DLD1 (cell line): Measurements from ENCODE around the gene CCDC171.
"Not testable (repeated sequence)": the region's sequence is repeated elsewhere in the genome, so short reads cannot be mapped to it uniquely, and the experiment has no call there.

Source experiments
- in situ Hi-C: cut with HindIII; loops from 2 replicates; pipeline ENCODE4 v1.10.0; 2017; ENCODE audit warnings: low sequenced_read_pairs

CCDC171 gene

DNA sequence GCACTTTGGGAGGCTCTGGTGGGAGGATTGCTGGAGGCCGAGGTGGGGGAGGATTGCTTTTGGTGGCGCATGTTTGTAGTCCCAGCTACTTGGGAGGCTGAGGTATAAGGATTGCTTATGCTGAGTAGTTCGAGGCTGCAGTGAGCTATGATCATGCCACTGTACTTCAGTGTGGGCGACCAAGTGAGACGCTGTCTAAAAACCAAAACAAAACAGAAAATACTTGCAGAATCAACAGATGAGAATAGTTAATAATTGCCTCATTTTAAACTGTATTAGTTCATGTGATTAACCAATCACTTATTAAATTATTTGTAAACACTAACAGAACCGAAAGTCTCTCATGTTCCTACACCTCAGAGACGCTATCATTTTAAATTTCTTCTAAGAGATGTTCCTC lies 118.1 kb downstream of the CCDC171 start:
- in situ Hi-C loops, result no loop called here

DNA sequence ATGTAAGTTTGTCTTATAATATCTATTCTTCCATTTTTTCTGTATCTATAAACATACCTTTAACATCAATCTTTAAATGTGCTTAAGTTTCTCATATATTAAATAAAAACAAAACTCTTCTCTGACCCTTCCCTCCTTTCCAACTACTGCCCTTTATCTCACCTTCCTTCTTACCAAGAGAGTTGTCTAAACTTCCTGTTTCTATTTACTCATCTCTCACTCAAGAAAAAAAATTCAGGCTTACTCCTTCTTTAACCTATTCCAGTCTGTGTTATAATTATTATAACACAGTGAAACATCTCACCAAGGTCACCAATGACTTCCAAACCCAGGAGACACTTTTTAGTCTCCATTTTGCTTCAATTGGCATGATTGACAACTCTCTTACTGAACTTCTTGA lies 140.9 kb downstream of the CCDC171 start:
- in situ Hi-C loops, result no loop called here

DNA sequence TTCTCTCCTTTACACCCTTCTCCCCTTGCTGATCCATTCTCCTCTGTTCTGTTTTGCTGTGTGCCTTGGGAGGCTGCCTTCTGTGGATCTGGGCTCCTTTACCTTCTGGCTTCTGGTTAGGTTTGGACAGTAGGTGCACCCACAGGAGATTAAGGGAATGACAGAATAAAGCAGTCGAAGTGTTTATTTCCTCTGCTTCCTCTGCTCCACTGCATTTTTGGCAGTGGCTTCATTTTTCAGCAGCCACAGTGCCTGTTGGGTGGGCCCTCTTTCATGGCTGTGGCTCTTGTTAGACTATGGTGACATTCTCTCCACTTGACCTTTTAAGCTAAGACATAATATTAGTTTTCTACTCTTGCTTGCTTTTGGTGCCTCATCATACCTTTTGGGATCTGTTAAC lies 144.1 kb downstream of the CCDC171 start:
- in situ Hi-C loops, result no loop called here

DNA sequence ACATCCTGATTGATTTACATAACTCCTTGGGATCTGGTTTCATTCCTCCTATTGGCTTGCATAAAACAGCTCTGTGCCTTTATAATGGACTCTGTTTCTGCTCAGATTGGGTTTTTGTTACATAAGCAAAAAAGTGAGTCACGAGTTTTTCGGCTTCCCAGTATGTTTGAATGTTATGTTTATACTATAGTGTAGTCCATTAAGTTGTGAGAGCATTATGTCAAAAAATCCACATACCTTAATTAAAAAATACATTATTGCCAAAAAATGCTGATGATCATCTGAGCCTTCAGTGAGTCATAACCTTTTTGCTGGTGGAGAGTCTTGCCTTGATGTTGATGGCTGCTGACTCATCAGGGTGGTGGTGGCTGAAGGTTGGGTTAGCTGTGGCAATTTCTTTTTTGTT lies 144.6 kb downstream of the CCDC171 start:
- in situ Hi-C loops, result no loop called here

DNA sequence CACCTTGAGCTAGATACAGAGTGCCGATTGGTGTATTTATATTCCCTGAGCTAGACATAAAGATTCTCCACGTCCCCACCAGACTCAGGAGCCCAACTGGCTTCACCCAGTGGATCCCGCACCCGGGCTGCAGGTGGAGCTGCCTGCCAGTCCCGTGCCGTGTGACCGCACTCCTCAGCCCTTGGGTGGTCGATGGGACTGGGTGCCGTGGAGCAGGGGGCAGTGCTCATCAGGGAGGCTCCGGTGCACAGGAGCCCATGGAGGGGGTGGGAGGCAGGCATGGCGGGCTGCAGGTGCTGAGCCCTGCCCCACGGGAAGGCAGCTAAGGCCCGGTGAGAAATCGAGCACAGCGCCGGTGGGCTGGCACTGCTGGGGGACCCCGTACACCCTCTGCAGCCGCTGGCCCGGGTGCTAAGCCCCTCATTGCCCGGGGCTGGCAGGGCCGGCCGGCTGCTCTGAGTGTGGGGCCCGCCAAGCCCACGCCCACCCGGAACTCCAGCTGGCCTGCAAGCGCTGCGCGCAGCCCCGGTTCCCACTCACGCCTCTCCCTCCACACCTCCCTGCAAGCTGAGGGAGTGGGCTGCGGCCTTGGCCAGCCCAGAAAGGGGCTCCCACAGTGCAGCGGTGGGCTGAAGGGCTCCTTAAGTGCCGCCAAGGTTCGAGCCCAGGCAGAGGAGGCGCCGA lies 147.2 kb downstream of the CCDC171 start:
- in situ Hi-C loops, result not testable (repeated sequence)

DNA sequence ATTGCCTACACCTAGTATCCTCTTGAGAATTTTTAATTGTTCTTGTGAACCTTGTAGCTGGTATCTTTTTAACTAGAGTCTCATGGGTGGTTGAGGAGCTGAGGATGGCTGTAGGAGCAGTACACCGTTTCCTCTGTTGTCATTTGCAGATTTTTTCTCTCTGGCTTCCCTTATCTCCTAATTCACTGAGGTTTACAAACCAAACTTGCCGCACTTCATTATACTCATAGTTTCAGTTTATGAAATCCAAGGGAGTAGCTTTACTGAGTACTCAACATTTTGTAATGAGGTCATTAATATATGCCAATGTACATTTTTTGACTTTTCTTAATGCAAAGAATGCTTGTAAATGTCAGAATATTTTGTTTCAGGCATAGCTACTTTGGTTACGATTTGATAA lies 154.2 kb downstream of the CCDC171 start:
- in situ Hi-C loops, result no loop called here

DNA sequence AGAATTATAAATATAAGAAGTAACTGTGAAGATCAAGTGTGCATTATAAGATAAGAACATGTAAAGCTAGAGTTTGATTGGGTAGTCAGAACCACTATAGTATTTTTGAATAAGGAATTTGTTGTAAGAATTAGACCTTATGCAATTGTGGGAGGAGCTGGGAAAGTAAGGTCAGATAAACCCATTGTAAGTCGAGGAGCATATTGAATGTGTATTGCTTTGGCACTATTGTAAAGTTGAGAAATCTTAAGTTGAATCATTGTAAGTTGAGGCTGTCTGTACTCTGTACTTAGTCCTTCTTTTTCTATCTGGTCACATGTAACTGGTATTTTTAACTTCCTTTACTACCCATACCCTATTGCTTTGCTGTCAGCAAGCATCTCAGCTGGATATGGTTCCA lies 158.7 kb downstream of the CCDC171 start:
- in situ Hi-C loops, result no loop called here

DNA sequence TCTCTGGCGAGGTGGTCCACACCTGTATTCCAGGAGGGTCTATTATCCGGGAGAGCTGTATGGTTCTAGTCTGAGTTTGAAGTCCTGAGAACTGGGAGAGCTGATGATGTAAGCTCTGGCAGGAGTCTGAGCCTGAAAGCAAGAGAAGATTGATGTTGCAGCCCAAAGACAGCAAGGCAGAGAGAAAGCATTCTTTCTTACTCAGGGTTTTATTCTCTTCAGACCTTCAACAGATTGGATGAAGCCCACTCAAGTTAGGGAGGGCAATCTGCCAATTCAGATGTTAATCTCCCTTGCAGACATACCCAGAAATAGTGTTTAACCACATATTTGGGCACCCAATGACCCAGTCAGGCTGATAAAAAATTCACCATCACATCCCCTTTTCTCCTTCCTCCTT lies 159.1 kb downstream of the CCDC171 start:
- in situ Hi-C loops, result no loop called here

DNA sequence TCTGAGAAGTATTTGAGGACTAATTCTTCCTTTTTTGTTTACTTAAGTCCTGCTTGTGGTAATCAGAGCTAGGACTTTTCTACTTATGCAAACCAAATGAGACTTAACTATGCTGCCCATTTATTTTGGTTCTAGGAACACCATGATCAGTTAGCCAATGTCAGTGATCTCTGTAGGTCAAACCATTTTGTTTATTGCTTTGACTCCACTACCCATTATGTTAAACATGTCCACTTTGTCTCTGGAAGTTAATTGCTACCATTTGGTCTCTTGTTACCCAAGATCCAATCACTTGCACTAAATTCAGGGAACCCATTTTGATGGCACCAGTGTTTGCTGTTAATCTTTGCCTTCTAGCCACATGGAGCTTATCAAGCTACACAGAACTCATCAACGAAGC lies 161.9 kb downstream of the CCDC171 start:
- in situ Hi-C loops, result no loop called here

DNA sequence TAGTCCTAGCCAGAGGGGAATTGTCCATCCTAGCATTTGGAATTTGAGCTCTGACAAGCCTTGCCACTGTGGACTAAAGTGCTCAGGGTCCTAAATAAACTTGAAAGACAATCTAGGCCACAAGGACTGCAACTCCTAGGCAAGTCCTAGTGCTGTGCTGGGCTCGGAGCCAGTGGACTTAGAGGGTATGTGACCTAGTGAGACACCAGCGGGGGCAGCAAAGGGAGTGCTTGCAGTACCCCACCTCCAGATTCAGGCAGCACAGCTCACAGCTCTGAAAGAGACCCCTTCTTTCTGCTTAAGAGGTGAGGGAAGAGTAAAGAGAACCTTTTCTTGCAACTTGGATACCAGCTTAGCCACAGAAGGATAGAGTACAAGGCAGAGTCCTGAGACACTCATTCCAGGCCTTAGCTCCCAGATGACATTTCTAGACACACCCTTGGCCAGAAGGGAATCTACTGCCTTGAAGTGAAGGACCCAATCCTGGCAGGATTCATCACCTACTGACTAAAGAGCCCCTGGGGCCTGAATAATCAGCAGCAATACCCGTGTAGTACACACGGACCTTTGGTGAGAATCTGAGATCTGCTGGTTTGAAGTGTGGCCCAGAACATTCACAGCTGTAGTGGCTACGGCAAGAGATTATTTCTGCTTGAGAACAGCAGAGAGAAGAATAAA lies 164.6 kb downstream of the CCDC171 start:
- in situ Hi-C loops, result no loop called here

DNA sequence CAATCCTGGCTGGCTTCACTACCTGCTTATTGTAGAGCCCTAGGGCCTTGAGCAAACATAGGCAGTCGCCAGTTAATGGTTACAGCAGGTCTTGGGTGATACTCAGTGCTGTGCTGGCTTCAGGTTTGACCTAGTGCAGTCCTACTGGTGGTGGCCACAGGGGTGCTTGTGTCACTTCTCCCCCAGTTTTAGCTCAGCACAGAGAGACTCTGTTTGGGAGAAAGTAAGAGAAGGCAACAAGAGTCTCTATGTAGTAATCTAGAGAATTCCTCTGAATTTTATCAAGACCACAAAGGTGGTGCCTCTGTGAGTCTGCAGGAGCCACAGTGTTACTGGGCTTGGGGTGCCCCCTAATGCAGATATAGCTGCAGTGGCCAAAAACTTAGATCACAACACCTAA lies 165.6 kb downstream of the CCDC171 start:
- in situ Hi-C loops, result no loop called here

DNA sequence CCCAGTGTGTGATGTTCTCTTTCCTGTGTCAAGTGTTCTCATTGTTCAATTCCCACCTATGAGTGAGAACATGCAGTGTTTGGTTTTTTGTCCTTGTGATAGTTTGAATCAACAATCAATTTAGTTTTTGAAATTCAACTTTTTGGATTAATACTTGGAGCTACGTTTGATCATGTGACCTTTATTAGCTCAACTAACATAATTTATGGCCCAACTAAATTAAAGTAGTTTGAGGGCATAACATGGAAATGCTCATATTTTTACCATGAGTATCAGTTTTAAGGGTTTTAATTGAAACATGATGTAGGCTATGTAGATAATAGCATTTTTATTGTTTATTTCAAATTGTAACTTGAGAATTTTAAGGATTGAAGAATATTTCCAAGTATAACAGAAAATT lies 168.0 kb downstream of the CCDC171 start:
- in situ Hi-C loops, result no loop called here

DNA sequence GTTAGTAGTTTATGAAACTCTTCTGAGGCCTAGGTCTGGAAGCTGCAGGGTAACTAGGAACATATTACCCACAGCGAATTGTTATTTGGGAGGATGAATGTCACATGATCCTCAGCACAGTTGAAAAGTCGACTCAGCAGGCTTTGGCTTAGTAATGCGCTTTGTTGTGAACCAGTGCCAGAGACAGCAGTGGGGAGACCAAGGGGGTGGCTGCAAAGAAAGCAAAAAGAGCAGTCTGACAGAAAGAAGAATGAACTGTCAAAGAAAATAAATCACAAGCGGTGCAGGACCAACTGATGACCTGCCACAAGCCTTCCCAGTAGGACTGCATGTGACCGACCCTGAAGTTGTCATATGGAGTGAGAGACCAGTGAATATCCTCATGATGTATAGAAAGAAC lies 170.0 kb downstream of the CCDC171 start:
- in situ Hi-C loops, result no loop called here

DNA sequence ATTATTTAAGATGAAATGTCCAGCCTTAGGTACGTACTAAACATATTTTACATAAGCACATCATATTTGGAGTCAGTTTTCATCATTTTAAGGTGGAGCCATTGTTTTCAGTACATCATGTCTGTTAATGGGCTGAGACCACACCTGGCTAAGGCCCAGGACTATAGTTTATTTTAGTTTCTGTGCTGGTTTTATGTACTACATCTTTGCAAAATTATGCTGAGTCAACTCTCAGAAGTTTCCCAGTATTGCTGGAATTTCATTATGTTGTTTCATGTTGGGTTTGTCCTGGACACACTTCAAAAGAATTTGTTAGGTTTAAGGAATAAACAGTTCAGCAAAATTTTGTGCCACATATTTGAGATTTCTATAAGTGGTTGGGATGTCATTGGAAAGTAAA lies 171.2 kb downstream of the CCDC171 start:
- in situ Hi-C loops, result no loop called here

DNA sequence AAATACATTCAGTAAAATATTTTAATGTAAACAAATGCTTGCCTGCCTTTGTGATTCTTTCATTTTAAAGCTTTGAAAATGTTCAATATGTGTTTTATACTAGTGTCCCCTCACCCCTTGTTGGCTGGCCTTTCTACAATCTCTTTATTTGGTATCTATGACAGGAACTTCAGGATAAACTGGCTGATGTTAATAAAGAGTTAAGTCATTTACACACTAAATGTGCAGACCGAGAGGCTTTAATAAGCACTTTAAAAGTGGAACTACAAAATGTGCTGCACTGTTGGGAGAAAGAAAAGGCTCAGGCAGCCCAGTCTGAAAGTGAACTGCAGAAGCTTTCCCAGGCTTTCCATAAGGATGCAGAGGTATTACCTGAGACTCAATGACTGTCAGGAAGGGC lies 171.8 kb downstream of the CCDC171 start:
- in situ Hi-C loops, result no loop called here

DNA sequence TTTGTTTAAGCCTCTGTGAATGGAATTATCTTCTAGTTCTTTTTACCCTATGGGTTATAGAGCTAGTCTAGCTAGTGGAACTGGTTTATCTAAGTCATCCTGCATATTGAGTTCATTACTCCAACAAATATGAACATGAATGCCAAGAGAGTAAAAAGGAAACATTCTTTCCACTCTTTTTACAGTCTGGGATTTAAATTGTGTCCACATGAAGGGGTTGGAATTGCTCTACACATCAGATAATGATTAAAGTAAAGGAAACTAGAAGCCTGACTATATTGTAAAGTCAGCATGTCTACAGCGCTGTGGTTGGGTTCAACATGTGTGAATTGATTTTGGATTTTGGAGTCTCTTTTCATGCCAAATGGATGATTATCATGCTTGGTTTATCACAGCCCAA lies 173.1 kb downstream of the CCDC171 start:
- in situ Hi-C loops, result no loop called here

DNA sequence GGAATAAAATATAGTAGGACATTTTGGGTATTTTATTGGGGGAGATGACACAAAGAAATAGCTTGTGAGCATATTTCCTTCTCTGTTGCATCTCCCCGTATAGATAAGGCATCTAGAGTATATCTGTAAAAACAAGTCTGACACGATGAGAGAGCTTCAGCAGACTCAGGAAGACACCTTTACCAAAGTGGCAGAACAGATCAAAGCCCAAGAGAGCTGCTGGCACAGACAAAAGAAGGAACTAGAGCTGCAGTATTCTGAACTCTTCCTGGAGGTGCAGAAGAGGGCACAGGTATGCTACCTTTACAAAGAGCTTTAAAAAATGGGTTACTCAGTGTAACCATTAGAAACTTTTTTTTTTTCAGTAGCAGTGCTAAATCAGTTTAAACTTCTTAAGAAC lies 176.7 kb downstream of the CCDC171 start:
- in situ Hi-C loops, result no loop called here

DNA sequence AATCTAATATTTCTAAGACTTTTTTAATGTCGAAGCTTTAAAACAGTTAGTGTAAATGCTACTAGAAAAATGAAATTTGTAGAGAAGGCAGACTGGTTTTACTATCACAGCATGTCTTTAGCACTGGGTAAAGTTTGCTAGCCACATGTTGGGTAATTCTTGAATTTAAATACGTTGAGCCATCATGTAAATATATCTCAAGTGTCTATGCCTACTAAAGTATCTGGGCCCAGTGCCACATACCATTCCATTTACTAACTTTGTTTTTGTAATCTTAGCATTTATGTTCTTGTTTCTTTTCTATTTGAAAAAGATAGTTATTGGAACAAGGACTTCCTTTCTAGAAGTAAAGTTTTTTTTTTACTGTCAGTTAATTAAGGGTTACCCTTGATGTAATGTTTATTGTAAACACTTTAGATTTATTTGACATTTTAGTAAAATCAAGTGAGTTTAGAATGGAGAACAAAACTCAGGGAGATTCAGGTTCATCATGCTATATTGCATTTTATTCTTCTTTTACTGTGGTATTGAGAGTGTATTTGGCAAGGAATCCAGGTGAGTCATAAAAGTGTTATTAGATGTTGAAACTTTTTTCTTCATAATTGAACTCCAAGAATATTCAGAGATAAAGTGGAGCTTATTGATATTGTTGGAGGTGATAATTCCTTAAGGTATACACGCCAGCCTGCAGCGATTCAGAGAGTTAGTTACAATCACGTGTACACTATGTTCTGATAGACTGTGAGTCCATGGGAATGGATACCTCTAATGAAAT lies 182.4 kb downstream of the CCDC171 start:
- in situ Hi-C loops, result no loop called here

DNA sequence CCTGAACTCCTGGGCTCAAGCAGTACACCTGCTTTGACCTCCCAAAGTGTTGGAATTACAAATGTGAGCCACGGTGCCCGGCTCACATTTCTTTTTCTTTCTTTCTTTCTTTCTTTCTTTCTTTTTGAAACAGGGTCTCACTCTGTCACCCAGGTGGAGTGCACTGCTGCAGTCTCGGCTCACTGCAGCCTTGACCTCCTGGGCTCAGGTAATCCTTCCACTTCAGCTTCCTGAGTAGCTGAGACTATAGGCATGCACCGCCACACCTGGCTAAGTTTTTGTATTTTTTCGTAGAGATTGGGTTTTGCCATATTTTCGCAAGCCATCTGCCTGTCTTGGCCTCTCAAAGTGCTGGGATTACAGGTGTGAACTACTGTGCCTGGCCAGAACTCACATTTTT lies 183.7 kb downstream of the CCDC171 start:
- in situ Hi-C loops, result no loop called here

DNA sequence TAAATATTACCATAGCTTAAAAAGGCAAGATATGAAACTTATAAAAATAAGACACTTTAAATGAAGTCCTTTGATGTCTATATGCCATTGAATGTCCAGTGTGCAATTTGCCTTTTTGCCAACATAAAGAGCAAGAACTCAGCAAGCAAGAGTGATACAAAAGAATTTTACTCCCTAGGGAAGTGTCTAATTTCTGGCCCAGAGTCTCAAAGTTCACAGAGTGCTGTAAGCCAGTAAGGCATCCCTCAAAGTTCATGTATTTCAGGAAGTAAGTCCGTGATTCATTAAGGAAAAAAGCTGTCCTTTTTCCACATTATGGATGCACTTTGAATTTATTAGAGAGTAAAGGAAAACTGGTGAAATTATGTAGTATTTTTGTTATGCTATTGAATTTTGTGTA lies 185.2 kb downstream of the CCDC171 start:
- in situ Hi-C loops, result no loop called here

DNA sequence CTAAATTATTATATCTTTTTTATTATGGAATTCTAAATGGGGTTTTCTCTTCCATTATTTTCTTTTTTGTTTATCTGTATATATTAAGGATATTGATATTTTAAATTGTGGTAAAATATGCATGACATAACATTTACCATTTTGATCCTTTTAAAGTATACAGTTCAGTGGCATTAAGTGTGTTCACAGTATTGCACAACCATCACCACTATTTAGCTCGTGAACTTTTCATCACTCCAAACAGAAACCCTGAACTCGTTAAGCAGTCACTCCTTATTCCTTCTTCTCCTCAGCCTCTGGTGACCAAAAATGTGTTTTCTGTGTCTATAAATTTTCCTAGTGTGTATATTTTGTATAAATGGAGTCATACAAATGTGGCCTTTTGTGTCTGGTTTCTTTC lies 188.2 kb downstream of the CCDC171 start:
- in situ Hi-C loops, result no loop called here

DNA sequence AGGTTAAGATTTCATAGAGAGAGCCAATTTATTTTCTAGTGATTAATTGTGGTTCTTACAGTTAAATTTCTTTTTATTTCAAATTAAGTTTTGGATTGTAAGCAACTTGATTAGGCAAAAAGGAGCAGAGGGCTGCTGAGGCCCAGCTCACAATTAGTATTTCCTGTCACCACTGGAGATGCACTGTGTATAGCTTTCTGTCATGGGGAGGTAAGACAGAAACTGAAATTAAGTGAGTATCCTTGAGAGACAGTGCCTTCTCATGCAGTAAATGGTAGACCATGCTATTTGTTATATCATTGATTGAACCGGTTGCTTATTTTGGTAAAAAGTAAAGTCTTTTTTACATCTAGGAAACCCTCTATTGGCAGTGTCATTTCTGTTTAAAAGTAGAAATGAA lies 190.7 kb downstream of the CCDC171 start:
- in situ Hi-C loops, result no loop called here
